HG03139 (cell line): Measurements from ENCODE around the gene MYOF.
"Not testable (repeated sequence)": the region's sequence is repeated elsewhere in the genome, so short reads cannot be mapped to it uniquely, and the experiment has no call there.

Experiments used
- ATAC-seq: cut with Tn5 transposase; IDR thresholded peaks from one replicate; pipeline ENCODE4 v1.9.1; 2021; ENCODE audit not compliant: unreplicated experiment

MYOF gene

DNA sequence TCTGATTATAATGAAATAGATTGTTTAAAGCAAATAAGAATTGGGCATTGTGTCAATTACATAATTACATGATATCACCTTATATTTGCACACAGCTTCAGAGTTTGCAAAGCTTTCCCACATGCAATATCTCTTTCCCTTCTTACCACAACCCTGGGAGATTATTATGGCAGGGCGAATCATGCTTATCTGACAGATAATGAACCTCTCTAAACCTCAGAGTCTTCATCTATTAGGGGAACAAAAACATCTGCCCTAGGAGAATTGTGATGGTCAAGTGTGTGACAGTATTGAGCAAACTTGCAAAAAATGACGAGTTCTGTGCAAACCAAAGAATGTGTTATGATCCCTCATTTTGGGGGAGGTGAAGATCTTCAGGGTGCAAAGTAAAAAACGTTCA is 90.0 kb downstream of the MYOF start:
- no peak for ATAC-seq

DNA sequence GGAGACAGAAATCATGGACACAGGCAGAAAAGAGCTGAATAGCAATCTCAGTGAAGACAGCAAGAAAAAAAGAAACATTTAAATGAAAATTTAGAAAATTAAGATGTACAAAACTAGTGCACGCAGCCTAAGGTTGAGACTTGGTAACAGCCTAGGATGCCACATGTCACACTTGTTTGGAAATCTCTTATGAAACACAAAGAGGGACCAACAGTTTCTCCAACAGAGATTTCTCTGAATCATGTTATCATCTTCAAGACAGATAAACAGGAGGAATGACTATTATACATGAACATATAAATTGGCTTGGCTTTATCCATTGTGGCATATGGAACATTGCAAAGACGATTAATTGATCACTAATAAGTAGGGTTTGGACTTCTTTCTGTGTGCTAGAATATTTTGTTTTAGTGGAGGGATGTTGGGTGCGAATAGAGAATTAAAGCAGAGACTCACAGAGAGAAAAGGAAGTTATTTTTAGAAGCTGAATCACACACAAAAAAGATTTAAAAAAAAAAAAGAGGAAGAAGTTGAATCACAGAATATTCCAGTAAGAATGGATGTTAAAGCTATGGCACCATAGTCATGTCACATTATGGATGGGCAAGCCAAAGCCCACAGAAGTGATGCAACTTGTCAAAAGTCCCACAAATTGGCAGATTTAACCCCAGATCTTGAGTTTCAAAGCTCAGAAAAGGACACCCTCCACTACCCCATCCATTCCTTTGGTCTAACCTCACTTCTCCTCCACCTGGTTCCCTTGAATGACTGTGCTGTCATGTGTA is 91.6 kb downstream of the MYOF start:
- no peak for ATAC-seq

DNA sequence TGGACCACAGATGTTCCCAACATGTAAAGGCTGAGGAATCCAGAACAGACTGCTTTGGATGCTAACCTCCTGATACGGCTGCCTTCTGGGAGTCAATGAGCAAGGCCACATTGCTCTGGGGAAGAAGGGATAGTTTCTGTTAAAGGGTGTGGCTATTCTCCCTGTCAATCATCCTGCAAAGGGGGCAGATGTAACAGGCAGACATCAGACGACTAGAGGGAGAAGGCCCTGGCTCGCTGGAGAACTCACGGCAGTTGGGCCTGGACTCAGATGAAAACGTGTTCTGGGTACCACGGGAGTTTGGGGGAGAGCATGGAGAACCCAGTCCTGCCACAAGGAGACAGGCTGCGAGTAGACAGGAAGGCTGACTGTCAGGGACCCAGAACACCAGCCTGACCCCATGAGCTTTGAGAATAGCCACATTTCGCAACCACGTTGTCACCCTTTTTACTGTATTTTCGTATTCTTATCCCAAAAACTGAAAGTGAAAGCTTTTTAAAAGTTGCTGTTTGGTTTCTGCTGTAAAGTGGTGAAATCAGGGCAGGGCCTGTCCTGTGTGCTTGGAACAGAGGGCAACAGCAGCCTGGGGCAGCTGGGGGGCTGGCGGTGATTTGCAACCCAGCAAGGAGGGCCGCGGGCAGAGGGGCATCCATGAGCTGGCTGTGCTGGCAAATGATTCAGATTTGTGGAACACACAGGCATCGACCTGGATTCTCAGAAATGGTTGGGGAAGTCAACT is 95.3 kb downstream of the MYOF start:
- ATAC-seq: no peak

DNA sequence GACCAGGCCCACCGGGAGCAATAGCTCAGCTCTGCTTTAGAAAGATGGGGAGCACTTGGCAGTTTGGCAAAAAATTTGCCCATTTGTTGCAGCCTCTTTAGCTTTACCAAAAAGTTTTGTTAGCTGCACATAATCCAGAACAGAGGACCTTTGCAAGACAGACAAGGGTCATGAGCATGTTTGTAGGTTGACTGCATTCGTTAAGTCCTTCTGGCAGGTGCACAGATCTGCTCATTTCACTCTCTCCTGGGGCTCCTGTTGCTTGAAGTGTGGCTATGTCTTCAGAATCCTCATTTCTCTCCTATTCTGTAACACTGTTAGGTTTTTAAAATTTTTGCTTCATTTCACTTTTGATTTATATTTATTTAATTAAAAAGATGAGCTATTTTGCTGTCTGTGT is 96.8 kb downstream of the MYOF start:
- no peak for ATAC-seq

DNA sequence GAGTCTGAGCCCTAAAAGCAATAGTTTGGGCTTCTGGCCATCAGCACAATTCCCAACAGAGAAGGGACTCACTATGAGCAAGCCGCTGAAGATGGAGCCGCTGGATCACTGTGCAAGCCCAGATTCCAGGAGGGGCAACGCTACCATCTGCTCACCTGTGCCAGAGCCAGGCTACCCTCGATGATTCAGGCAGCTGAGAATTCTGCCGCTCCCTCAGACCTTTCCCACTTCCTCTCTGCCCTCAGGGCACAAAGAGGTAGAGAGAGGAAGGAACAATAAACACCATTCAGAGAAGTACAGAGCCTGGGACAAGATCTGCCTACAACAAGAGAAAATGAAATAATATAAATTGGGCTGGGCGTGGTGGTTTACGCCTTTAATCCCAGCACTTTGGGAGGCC is 98.1 kb downstream of the MYOF start:
- no peak for ATAC-seq

DNA sequence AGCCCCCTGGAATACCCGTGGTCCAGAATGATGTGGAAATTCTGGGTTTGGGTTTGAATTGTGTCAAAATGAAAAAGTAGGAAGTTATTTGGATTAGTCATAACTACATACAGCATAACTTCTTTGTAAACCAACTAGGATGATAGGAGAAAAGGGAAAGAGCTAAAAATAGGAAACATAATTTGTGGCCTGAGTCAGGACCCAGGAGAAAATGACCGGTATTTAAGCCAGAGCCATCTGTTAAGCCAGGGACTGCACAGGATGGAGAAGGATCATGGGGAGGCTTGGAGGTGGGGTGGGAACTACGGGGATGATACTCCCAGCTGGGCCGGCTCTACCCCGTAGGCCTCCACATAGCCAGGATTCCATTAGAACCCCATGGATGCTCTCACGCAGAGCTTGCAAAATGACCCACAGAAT is 98.6 kb downstream of the MYOF start:
- no peak for ATAC-seq

DNA sequence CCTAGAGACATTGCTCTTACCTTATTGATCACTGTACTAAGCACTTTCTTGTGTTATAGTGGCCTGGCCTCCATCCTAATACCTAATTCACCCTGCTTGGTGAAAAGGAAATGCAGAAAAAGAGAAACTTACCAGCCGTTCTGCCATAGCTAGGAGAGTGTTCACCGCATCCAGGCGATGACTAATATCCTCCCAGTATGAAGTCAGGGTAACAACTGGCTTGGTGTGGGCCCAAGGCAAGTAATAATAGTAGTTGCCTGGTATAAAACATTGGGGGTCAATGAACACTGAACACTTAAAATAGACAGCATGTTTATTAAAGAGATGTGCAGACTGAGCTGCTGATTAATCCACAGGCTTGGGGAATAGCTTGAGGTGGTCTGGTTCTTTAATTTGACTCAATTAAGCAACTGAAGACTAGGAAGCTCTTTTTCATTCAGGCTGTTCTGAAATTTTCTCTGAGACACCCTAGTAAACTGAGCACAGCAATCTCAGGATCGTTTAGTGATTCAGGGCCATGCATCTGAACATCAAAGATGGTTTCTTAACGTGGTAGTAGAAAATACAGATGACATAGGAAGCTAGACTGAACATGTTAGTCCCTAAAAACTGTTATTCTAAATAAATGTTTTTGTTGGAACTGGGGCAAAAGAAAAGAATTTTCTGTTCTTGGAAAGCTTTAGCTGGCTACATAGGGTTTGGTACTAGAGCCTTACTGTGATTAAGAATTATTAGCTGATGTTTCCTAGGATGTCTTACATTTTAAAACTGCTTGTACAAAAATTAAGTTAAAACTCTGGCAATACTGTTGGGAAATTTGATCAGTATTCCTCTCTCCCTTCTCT is 102.2 kb downstream of the MYOF start:
- ATAC-seq: no peak

DNA sequence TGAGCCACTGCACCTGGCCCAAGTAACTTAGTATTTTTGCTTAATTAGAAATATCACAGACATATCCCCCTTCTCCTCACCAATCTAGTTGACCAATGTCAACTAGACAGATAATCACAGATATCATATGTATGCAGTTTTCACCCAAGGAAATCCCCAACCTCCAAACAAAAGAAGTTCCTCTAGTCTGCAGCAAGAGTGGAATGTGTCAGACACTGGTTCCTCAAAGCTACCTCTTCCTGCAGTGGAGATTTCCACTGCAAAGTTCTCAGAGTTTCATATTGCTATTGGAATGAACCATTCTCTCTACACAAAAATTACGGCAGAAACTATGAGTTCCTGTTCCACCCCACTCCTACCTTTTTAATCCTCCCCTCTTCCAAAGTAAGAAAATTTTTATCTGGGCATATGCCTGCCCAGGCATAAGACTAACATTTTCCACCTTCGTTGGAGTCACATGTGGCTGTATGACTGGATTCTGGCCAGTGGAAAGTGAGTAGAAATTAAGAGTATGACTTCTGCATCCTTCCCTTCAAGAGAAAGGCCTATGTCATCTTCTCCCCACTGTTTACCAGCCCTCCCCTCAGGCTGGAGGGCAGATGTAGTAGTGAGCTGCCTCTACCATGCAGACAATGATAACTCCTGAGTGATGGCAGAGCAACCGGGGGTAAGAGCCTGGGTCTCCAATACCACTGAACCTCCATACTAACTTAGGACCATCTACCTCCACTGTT is 103.0 kb downstream of the MYOF start:
- ATAC-seq: no peak

DNA sequence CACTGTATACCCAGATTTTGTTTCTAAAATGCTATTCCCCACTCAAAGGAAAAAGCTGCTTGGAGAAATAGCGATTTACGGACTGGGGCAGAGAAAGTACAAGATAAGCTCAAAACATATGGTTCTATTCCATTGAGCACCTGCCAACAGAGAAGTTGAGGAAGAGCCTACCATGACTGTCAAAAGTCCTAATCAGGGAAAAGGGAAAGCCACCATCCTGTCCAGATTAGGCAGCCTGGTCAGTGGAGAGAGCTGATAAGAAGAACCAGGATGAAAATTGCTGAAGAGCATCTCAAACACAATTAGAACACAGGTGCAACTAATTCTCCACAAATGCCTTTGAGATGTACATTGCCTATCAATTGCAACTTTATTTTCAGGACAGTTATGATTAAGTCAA is 104.1 kb downstream of the MYOF start:
- no peak for ATAC-seq

DNA sequence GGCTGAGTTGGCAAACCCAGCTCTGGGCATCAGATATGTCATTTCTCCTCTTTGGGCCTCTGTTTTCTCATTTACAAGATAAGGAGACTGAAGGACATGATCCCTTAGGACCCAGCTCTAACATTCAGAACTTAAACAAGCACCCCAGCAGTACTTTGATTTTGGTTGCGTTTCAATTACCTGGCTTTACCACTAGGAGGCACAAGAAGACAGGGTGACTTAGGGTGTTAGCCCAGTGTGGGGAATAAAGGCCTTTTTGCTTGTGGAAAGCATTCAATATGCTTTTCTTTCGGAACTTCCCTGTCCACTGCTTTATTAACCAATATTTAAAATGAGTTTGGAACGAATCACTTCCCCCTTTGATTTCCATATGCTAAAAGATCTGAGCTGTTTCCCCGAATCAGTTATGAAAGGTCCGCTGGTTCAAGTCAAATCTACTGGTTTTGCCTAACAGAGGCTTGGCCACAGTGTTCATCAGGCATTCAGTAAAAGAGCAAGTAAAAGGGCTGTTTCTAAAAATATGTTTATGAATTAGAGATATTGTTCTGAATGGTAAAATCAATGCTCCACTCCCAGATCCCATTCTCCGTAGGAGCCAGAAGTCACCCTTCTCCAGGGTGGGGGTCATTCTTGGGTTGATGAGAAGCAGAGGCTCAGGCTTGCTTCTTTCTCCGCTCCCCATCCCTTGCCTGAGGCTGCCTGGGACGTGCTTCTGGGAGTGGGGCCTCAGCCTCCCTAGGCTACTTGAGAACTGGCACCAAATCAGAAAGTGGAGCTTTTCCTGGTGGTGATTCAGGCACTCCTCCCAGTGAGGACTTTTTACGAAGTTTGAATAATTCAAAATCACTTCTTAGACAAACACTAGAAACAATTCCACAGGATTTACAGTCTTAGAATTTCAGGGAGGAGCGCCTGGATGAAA is 105.5 kb downstream of the MYOF start:
- ATAC-seq: no peak

DNA sequence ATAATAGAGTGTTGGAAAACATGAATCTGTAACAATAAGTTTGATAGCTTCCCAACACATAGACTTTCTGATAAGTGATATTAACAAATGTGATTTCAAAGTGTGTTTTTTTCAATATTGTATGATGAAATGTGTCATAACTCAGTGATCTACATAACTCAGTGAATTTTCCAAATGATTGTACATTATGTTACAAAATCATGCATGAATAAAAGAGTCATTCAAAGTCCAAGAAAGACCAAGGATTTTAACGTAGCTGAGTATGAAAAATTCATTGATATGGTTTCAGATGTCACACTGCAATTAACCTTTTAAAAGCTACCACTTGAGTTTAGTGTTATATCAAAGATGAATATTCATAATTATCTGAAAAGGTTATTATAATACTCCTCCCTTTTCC is 111.2 kb downstream of the MYOF start:
- ATAC-seq: no peak

DNA sequence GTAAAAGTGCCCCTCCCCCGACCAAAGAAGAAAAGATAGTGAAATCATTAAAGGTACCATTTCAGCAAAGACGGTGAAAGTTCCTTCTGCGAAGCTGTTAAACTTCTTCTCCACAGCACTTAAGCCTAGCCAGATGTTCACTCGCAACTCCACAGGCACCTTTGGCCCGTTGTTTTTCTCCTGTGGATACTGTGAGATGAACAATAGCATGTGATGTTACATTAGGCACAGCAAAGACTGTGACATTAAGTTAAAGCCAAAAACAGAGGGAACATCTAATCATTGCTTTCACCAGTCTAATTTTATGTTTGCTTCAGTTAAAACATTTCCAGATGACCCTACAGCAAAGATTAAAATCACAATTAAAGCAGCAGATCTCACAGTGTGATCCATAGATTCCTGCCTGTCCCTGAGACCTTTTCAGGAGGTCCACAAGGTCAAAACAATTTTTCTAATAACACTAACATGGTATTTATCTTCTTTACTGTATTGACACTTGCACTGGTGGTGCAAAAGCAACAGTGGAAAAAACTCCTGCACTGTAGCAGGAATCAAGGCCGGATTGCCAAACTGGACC is 112.5 kb downstream of the MYOF start:
- ATAC-seq: no peak

DNA sequence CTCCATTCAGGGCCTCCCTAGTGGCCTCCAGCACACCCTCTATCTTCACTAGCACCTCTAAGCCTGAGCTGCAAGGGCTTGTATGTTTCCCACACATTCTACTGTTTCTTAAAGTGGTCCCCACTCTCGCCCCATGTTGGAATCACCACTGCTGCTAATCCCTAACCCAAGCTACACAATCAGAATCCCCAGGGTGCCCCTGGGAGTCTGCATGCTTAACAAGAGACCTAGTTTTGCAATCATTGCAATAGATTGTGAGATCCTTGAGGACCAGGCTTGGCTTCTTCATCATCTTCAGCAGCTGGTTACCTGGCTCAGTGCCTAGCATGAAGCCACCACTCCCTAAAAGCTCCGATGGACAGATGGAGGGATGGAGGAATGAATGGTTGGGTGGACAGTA is 113.9 kb downstream of the MYOF start:
- no peak for ATAC-seq

DNA sequence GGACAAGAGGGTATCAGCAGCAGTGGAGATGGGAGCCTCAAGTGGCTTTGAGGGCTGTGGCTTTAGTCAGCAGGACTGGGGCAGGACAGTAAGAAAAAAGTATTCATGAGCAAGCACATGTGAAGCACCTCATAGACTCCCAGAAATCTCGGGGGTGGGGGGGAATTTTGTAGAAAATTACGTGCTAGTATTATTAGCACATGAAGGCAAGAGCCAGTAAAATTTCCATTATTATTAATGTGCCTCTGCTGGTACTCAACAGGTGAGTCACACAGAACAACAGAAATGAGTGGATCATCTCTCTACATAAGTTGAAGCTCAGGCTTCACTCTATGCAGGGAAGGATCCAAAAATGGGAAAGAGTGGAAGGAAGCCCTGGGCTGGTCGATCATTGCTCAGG is 114.5 kb downstream of the MYOF start:
- ATAC-seq: no peak

DNA sequence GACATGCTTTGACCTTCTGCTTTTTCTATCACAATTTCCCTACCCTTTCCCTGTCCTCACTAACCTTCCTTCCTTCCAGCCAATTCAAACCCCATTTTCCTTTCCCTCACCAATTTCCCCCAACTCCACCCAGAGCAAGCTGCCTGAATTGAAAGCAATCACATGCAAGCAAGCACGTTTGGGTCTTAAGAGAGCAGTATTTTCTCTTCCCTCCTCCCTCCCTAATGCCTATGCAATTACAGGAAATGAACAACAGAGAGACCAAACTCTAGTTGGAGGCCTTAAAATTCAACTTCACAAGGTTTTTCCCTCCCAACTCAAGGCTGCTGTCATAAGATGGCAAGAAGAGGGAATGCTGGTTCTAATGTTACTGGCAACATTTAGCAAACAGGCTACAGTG is 117.2 kb downstream of the MYOF start:
- ATAC-seq: no peak

DNA sequence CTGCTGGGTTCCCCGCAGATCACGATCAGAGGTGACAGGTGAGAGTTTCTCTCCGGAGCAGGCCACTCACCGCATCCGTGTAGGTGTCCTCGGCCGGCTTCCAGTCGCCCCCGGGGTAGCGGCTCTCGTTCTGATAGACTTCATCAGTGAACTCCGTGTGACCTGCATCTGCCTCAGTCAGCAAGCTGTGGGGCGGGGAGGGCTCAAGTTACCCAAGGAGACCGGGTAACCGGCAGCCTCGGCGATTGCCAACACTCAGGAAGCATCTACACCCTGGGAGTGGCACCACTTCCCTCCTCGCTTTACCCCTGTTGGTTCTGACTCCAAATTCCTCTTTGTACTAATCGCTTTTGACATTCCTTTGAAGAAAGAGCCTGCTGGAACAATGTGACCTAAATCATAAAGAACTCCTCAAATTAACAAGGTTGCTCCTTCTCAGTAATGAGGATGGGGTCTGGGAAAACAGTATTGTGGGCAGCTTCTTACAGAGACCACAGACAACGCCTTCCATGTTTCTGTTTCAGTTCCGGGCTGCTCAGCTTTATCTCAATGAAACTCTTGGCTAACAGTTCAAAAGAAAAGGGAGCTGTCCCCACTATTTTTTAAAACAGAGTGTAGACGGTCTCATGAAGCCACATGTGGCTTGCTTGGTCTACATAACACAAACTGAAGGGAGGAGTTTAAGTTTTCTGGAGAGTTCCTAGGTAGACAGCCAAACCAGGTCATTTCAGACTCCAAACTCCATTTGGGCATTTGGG is 118.1 kb downstream of the MYOF start:
- no peak for ATAC-seq

DNA sequence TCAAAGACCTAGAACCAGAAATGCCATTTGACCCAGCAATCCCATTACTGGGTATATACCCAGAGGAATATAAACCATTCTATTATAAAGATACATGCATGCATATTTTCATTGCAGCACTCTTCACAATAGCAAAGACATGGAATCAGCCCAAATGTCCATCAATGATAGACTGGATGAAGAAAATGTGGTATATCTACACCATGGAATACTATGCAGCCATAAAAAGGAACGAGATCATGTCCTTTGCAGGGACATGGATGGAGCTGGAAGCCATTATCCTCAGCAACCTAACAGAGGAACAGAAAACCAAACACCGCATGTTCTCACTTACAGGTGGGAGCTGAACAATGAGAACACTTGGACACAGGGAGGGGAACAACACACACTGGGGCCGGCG is 123.7 kb downstream of the MYOF start:
- not testable (repeated sequence) for ATAC-seq

DNA sequence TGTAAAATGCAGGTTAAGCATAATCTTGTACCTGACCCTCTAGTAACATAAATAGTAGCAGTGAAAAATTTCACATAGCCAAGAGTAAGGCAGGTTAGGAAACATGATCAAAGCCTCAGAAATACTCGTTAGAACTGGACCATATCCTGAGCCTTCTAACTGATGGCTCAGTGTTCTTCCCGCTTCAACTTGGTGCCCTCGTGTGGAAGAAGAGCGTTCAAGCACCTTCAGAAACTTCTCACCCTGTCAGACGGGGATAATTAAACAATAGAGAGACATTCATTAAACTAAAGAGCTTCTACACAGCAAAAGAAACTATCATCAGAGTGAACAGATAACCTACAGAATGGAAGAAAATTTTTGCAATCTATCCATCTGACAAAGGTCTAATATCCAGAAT is 124.5 kb downstream of the MYOF start:
- ATAC-seq: no peak

DNA sequence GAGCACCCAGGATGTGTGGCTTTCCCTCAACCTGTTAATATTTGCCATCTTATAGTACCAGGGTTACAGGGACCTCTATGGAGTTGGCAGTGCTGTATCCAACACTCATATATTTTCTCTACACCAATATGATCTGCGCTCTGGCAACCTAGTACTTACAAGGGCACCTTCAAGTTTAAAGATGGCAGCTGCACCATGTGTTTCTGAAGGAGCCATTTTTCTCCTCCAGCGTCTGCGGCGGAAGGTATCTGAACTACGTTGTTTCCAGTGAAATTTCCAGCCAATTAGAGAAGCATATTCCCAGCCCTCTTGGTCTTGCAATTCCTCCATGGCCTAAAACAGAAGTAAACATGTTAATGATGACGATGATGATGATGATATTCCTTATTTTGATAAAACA is 125.6 kb downstream of the MYOF start:
- ATAC-seq: no peak
